H9 (cell line): ENCODE data around the gene DKK3. TPM values are rescaled to one million over a fixed set of nuclear protein-coding genes. Genes with fewer than 3 reads are reported as not detected.

Experiments used
- DNase-seq: peaks from one replicate; pipeline ENCODE4 v3.0.0-alpha.2; 2017
- H2AFZ ChIP-seq: one replicate; pipeline ENCODE4 v1.6.1; 2013; ENCODE audit warnings: mild to moderate bottlenecking, low read length, control low read depth, moderate library complexity
- H2AK5ac ChIP-seq: 2 replicates; pipeline ENCODE4 v1.6.1; 2013; ENCODE audit warnings: low read length, control low read depth, mixed read lengths; ENCODE audit not compliant: insufficient read length
- H2BK120ac ChIP-seq: one replicate; pipeline ENCODE4 v1.6.1; 2013; ENCODE audit warnings: low read depth, mild to moderate bottlenecking, low read length, control low read depth, inconsistent platforms; ENCODE audit not compliant: poor library complexity, severe bottlenecking
- H2BK12ac ChIP-seq: 2 replicates; pipeline ENCODE4 v1.6.1; 2013; ENCODE audit warnings: low read length, control low read depth, mixed read lengths, low read depth; ENCODE audit not compliant: insufficient read length
- H2BK15ac ChIP-seq: 2 replicates; pipeline ENCODE4 v1.6.1; 2013; ENCODE audit warnings: low read depth, low read length, control low read depth
- H2BK20ac ChIP-seq: one replicate; pipeline ENCODE4 v1.6.1; 2013; ENCODE audit warnings: low read depth, mild to moderate bottlenecking, low read length, control low read depth, inconsistent platforms; ENCODE audit not compliant: poor library complexity, severe bottlenecking
- H2BK5ac ChIP-seq: 2 replicates; pipeline ENCODE4 v1.6.1; 2013; ENCODE audit warnings: low read length, control low read depth, mixed read lengths; ENCODE audit not compliant: insufficient read length
- H3K14ac ChIP-seq: 2 replicates; pipeline ENCODE4 v1.6.1; 2013; ENCODE audit warnings: low read length, control low read depth; ENCODE audit not compliant: insufficient read depth
- H3K18ac ChIP-seq: 2 replicates; pipeline ENCODE4 v1.6.1; 2013; ENCODE audit warnings: low read depth, mild to moderate bottlenecking, mixed read lengths, low read length, control low read depth; ENCODE audit not compliant: insufficient read length
- H3K23ac ChIP-seq: 2 replicates; pipeline ENCODE4 v1.6.1; 2013; ENCODE audit warnings: low read length, control low read depth, mixed read lengths, low read depth; ENCODE audit not compliant: insufficient read length
- H3K23me2 ChIP-seq: 2 replicates; pipeline ENCODE4 v1.6.1; 2013; ENCODE audit warnings: low read depth, mild to moderate bottlenecking, mixed read lengths, low read length, control low read depth; ENCODE audit not compliant: insufficient read length, poor library complexity, severe bottlenecking
- H3K27ac ChIP-seq: 2 replicates; pipeline ENCODE4 v1.5.1; 2013; ENCODE audit warnings: low read length, control low read depth, mixed read lengths, low read depth; ENCODE audit not compliant: insufficient read length
- H3K27me3 ChIP-seq: 2 replicates; pipeline ENCODE4 v1.6.1; 2013; ENCODE audit warnings: low read length, control low read depth, inconsistent platforms; ENCODE audit not compliant: insufficient read depth
- H3K4ac ChIP-seq: 2 replicates; pipeline ENCODE4 v1.6.1; 2013; ENCODE audit warnings: low read depth, mild to moderate bottlenecking, control low read depth, inconsistent platforms, low read length, moderate library complexity
- H3K4me1 ChIP-seq: 2 replicates; pipeline ENCODE4 v1.6.1; 2013; ENCODE audit warnings: low read length, control low read depth, inconsistent platforms; ENCODE audit not compliant: insufficient read depth
- H3K4me2 ChIP-seq: 2 replicates; pipeline ENCODE4 v1.6.1; 2013; ENCODE audit warnings: low read length, control low read depth, mixed read lengths; ENCODE audit not compliant: insufficient read length, insufficient read depth
- H3K56ac ChIP-seq: 2 replicates; pipeline ENCODE4 v1.6.1; 2013; ENCODE audit warnings: low read depth, mild to moderate bottlenecking, mixed read lengths, low read length, control low read depth; ENCODE audit not compliant: insufficient read length
- H3K79me1 ChIP-seq: 2 replicates; pipeline ENCODE4 v1.6.1; 2013; ENCODE audit warnings: low read depth, mild to moderate bottlenecking, moderate library complexity, low read length, control low read depth, inconsistent platforms; ENCODE audit not compliant: insufficient read depth, poor library complexity, severe bottlenecking
- H3K79me2 ChIP-seq: 2 replicates; pipeline ENCODE4 v1.6.1; 2013; ENCODE audit warnings: low read length, control low read depth, inconsistent platforms; ENCODE audit not compliant: insufficient read depth
- H3K9ac ChIP-seq: 2 replicates; pipeline ENCODE4 v1.6.1; 2013; ENCODE audit warnings: low read length, control low read depth, mixed read lengths; ENCODE audit not compliant: insufficient read length; ENCODE audit errors: extremely low read depth
- H3K9me3 ChIP-seq: one replicate; pipeline ENCODE4 v1.6.1; 2013; ENCODE audit warnings: low read depth, low read length, inconsistent platforms; ENCODE audit not compliant: control insufficient read depth
- H3T11ph ChIP-seq: one replicate; pipeline ENCODE4 v1.6.1; 2013; ENCODE audit warnings: mild to moderate bottlenecking, low read length, control low read depth, inconsistent platforms
- H4K20me1 ChIP-seq: one replicate; pipeline ENCODE4 v1.6.1; 2013; ENCODE audit not compliant: control insufficient read depth, insufficient read length, insufficient read depth
- H4K5ac ChIP-seq: 2 replicates; pipeline ENCODE4 v1.6.1; 2013; ENCODE audit warnings: low read depth, mild to moderate bottlenecking, mixed read lengths, low read length, control low read depth; ENCODE audit not compliant: insufficient read length
- H4K8ac ChIP-seq: replicated peaks from 2 replicates; pipeline ENCODE4 v1.6.1; 2013; ENCODE audit warnings: low read length, control low read depth, mixed read lengths, low read depth; ENCODE audit not compliant: insufficient read length
- H4K91ac ChIP-seq: 2 replicates; pipeline ENCODE4 v1.6.1; 2013; ENCODE audit warnings: low read depth, mild to moderate bottlenecking, moderate library complexity, mixed read lengths, low read length, control low read depth; ENCODE audit not compliant: insufficient read length
- H3K27ac Mint-ChIP-seq, 3 experiments: 2 replicates in 2 of 3; 3 replicates in 1 of 3; pipeline ENCODE4 v1.8.0; 2020 to 2021; ENCODE audit warnings: mixed read lengths in 3 of 3, mild to moderate bottlenecking in 1 of 3, moderate library complexity in 1 of 3
- H3K27me3 Mint-ChIP-seq: 2 replicates; pipeline ENCODE4 v1.8.0; 2021; ENCODE audit warnings: low read depth, mild to moderate bottlenecking, moderate library complexity, mixed read lengths
- H3K36me3 Mint-ChIP-seq, 3 experiments: 2 replicates in 2 of 3; 3 replicates in 1 of 3; pipeline ENCODE4 v1.8.0; 2020 to 2021; ENCODE audit warnings: low read depth in 3 of 3, mixed read lengths in 3 of 3; ENCODE audit not compliant: insufficient read depth in 1 of 3
- H3K4me1 Mint-ChIP-seq, 2 experiments: 2 replicates each; pipeline ENCODE4 v1.8.0; 2020; ENCODE audit warnings: mixed read lengths in 2 of 2
- H3K4me3 Mint-ChIP-seq, 2 experiments: 2 replicates in 1 of 2; 3 replicates in 1 of 2; pipeline ENCODE4 v1.8.0; 2020 to 2021; ENCODE audit warnings: mild to moderate bottlenecking in 2 of 2, mixed read lengths in 2 of 2, moderate library complexity in 1 of 2
- H3K9me3 Mint-ChIP-seq, 2 experiments: 2 replicates in 1 of 2; 3 replicates in 1 of 2; pipeline ENCODE4 v1.8.0; 2020; ENCODE audit warnings: mild to moderate bottlenecking in 2 of 2, mixed read lengths in 2 of 2, moderate library complexity in 1 of 2
- CTCF ChIP-seq: fragments of 200-600 bp; sonication (generic); conservative IDR thresholded peaks from 3 replicates; pipeline ENCODE4 v1.8.0; 2021; ENCODE audit warnings: antibody characterized with exemption, mild to moderate bottlenecking
- WGBS: extraction: QIAGEN DNeasy Blood & Tissue Kit; methylation state at CpG from one replicate; pipeline ENCODE4 v1.1.7; 2013; ENCODE audit warnings: missing lambda C conversion rate, low lambda C conversion rate, mixed read lengths; ENCODE audit not compliant: insufficient read length; ENCODE audit errors: extremely low coverage; 5-methylcytosine and 5-hydroxymethylcytosine counted together
- total RNA-seq: library from RNA; stranded (reverse); gene quantifications from 2 replicates; pipeline ENCODE4 v1.2.1, GENCODE V29; 2021

The DKK3 gene
- total RNA-seq, 1 experiment from 2014 or later = 17.1 TPM

GRCh38 chr11:12043221-12043620, 34.8 kb upstream of the DKK3 start:
- Histone ChIP-seq H3K9ac (no peak overlapping the region), H3K23me2 (no peaks in the 10 kb centered on the region), H3K27me3 (no peaks in the 10 kb centered on the region), H4K8ac (no peak overlapping the region), H3K79me2 (no peaks in the 10 kb centered on the region), H3K23ac (no peak overlapping the region), H3K4ac (no peak overlapping the region), H3K9me3 (no peaks in the 10 kb centered on the region), H4K5ac (no peak overlapping the region), H3K18ac (no peak overlapping the region), H3K14ac (no peak overlapping the region), H2AK5ac (no peak overlapping the region), H3K4me1 (no peaks in the 10 kb centered on the region), H3T11ph (no peak overlapping the region), H2AFZ (no peak overlapping the region), H2BK5ac (no peak overlapping the region), H4K91ac (no peak overlapping the region), H3K27ac (no peak overlapping the region), H4K20me1 (peaks cover 3% of the 10 kb centered on the region), H3K4me2 (no peak overlapping the region), H2BK20ac (no peak overlapping the region), H2BK120ac (no peak overlapping the region), H2BK15ac (no peak overlapping the region), H3K79me1 (no peaks in the 10 kb centered on the region), H3K56ac (no peak overlapping the region), H2BK12ac (no peak overlapping the region)
- no peak for TF ChIP-seq CTCF
- no CpG with 5 or more reads among the region's 7 CpGs for WGBS
- Mint-ChIP-seq H3K36me3 (peaks cover 0 to 18% (median 3%) of the 10 kb centered on the region in 3 experiments; a peak in 3 of 7 replicates), H3K27ac (no peak overlapping the region), H3K27me3 (peaks cover 5% of the 10 kb centered on the region), H3K9me3 (peaks cover 11 to 14% of the 10 kb centered on the region in 2 experiments), H3K4me3 (no peak overlapping the region), H3K4me1 (peaks cover 0 to 12% of the 10 kb centered on the region in 2 experiments; a peak in 2 of 4 replicates)
- DNase-seq = no peak
